Adrenal gland (tissue), 12 donors: ENCODE results near the gene PHLDB1. TPM values are rescaled to one million over a fixed set of nuclear protein-coding genes. Genes with fewer than 3 reads are reported as not detected.

Experiments
- DNase-seq, 7 donors: peaks; one replicate each; pipeline ENCODE4 v3.0.0-alpha.2; 2019 to 2020
- H3K27ac ChIP-seq, 5 donors: fragments of 200-600 bp; sonication (generic) in 4 of 5; 1 replicate in 3 of 5; 2 replicates in 2 of 5; pipeline versions ENCODE4 v1.5.1 to v1.8.0; 2016 to 2020; ENCODE audit warnings: mild to moderate bottlenecking in 1 of 5
- H3K27me3 ChIP-seq: fragments of 200-600 bp; 2 replicates; pipeline ENCODE4 v1.8.0; 2021
- H3K36me3 ChIP-seq, 2 donors: fragments of 200-600 bp; replicated peaks in 1 of 2; 1 replicate in 1 of 2; 2 replicates in 1 of 2; pipeline versions ENCODE4 v1.5.1 to v1.8.0; 2018 to 2022
- H3K4me1 ChIP-seq, 2 donors: fragments of 200-600 bp; replicated peaks in 1 of 2; 1 replicate in 1 of 2; 2 replicates in 1 of 2; pipeline versions ENCODE4 v1.5.1 to v1.8.0; 2018 to 2021
- H3K4me3 ChIP-seq, 4 donors: fragments of 200-600 bp; sonication (generic) in 3 of 4; one replicate each; pipeline ENCODE4 v1.5.1; 2016 to 2018
- H3K9me3 ChIP-seq, 3 donors: fragments of 200-600 bp; sonication (generic) in 1 of 3; replicated peaks in 1 of 3; 1 replicate in 2 of 3; 2 replicates in 1 of 3; pipeline versions ENCODE4 v1.5.1 to v1.8.0; 2016 to 2021
- CTCF ChIP-seq, 6 experiments: fragments of 450-650 bp in 4 of 6; fragments of 200-600 bp in 2 of 6; sonication (generic) in 1 of 6; IDR thresholded peaks; 1 replicate in 5 of 6; 2 replicates in 1 of 6; pipeline versions ENCODE4 v1.5.1 to v1.8.0; 2016 to 2021; ENCODE audit warnings: antibody characterized with exemption in 6 of 6, mild to moderate bottlenecking in 2 of 6, moderate library complexity in 1 of 6
- POLR2A ChIP-seq, 2 donors: fragments of 450-650 bp; IDR thresholded peaks; one replicate each; pipeline ENCODE4 v1.6.1; 2017; ENCODE audit warnings: antibody characterized with exemption in 2 of 2, mild to moderate bottlenecking in 2 of 2, moderate library complexity in 1 of 2
- WGBS, 4 donors: extraction: QIAGEN DNeasy Blood & Tissue Kit in 2 of 4; methylation state at CpG; one replicate each; pipeline versions ENCODE4 v1.1.5 to v1.1.7; 2013 to 2017; 5-methylcytosine and 5-hydroxymethylcytosine counted together
- intact Hi-C, 2 donors: fragments of 100-400 bp; cut with DNase I; formaldehyde crosslinking; loops; one replicate each; pipeline versions ENCODE4 v1.14.1 to v1.15.0; 2022 to 2023
- microRNA-seq, 3 donors: library from miRNA; unstranded; fragments of <30 nt; microRNA quantifications; one replicate each; pipeline ENCODE4, GENCODE V29; 2017 to 2020
- polyA plus RNA-seq, 3 donors: library from polyadenylated mRNA; stranded (reverse); fragments of 200-250 nt in 2 of 3; fragments of 350-450 nt in 1 of 3; fragmentation: Illumina TruSeq in 1 of 3; extraction: RNeasy Lipid Tissue Mini Kit (QIAGEN cat#74804) in 1 of 3; gene quantifications; one replicate each; pipeline ENCODE4 v1.2.3, GENCODE V29; 2013 to 2014
- small RNA-seq, 2 donors: library from RNA; depleted of rRNA; stranded (forward); fragments of <200 nt; gene quantifications; one replicate each; pipeline ENCODE3, GENCODE V24; 2016
- total RNA-seq, 9 donors: library from RNA; depleted of rRNA in 4 of 9; stranded (reverse); fragments of >200 nt in 4 of 9; fragments of 120-200 nt in 1 of 9; fragmentation: NEBNext Ultra II Directional in 1 of 9; extraction: Animal tissue kit (Norgen Biotek cat#: 25700) in 1 of 9; gene quantifications; one replicate each; pipeline versions ENCODE4 v1.1.0 to v1.2.4, GENCODE V29; 2013 to 2023
- donor health status: healthy with polysubstance abuse.
- donor health status: Bipolar disorder and iron deficiency.
- donor health status: DM: yes; HTN: yes; CAD: no.
- donor health status: DM: no; HTN: no; CAD: no.
- donor health status: DM: no; HTN: no; CAD: no.
- donor health status: DM: yes; HTN: yes; CAD: no.

Gene PHLDB1
- total and polyA plus RNA-seq, 12 donors, result 20.7 to 207 (median 80.2) TPM

GRCh38 chr11:118705791-118706545 lies 98.6 kb downstream of the PHLDB1 start:
- no peaks in the 10 kb centered on the region for H3K27me3 ChIP-seq
- 67 to 72% (median 71%) methylated on average over 12 of the region's 12 CpGs for WGBS, 4 donors
- intact Hi-C loops, result loop anchor here in 1 of 2 donors (10.0 kb wide), 1 partner anchor 159 kb away; no protein-coding TSS in a partner anchor
- no peak overlapping the region for H3K4me3 ChIP-seq
- TF ChIP-seq CTCF (IDR thresholded peaks at IDR 0.05) (no peak), POLR2A (IDR thresholded peaks at IDR 0.05) (no peak)
- no peaks in the 10 kb centered on the region for H3K36me3 ChIP-seq
- peaks cover 0 to 7% of the 10 kb centered on the region in 2 donors for H3K4me1 ChIP-seq
- H3K27ac ChIP-seq, result no peak overlapping the region
- no peaks in the 10 kb centered on the region for H3K9me3 ChIP-seq
- DNase-seq, result peak in 1 of 7 donors; percentile 51

DNA sequence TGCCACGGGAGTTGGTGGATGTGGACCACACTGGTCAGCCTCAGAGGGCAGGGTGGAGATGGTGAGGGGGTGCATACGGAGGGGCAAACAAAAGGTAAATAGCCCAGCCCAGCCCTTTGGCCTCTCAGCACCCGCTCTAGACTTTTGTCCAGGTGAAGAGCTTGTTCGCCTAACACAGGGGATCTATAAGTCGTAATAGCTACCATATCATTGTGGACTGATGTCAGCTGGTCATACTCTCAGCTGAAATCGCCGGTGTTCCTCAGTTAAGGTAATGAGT lies 99.1 kb downstream of the PHLDB1 start:
- 82 to 96% (median 88%) methylated on average over 7 of the region's 7 CpGs for WGBS, 4 donors
- Histone ChIP-seq H3K9me3 (no peaks in the 10 kb centered on the region), H3K4me3 (no peak overlapping the region), H3K36me3 (no peaks in the 10 kb centered on the region), H3K27me3 (no peaks in the 10 kb centered on the region), H3K27ac (no peak overlapping the region), H3K4me1 (peaks cover 0 to 7% of the 10 kb centered on the region in 2 donors)
- intact Hi-C loops, result loop anchor here in 1 of 2 donors (10.0 kb wide), 1 partner anchor 158 kb away; no protein-coding TSS in a partner anchor
- TF ChIP-seq CTCF (IDR thresholded peaks at IDR 0.05), result no peak
- no peak for TF ChIP-seq POLR2A (IDR thresholded peaks at IDR 0.05)
- no peak for DNase-seq

Small RNA genes lying within 50 kb of the gene (microRNA-seq; reads per million reads assigned to microRNA genes)
- 0 to 0.38 (median 0.28) reads per million in 3 donors for gene MIR6716

Small RNA genes lying within 50 kb of the gene (small RNA-seq; reads per million reads assigned to genes)
- gene RNU6-1157P, result 0 reads per million in 2 donors
- gene RNU6-376P, result 0 reads per million in 2 donors

Other genes starting within 250 kb of the PHLDB1 start
- 10 to 100 TPM; 29.6 to 52.8 (median 35.8) TPM for gene UBE4A, start 248.0 kb upstream of the PHLDB1 start, total RNA-seq
- gene UBE4A, start 248.0 kb upstream of the PHLDB1 start, polyA plus RNA-seq, result 10 to 100 TPM; 16.1 to 44.9 (median 29.7) TPM
- gene ATP5MG, start 206.0 kb upstream of the PHLDB1 start, total RNA-seq, result 100 to 1,000 TPM in 6 of 9 donors, 10 to 100 TPM in 3; 51.8 to 857 (median 300) TPM
- gene ATP5MG, start 206.0 kb upstream of the PHLDB1 start, polyA plus RNA-seq, result 100 to 1,000 TPM; 205 to 540 (median 367) TPM
- 100 to 1,000 TPM in 1 of 9 donors, 10 to 100 TPM in 8; 34.9 to 107 (median 48.8) TPM for gene KMT2A, start 171.1 kb upstream of the PHLDB1 start, total RNA-seq
- gene KMT2A, start 171.1 kb upstream of the PHLDB1 start, polyA plus RNA-seq, result 10 to 100 TPM in 2 of 3 donors, 1 to 10 TPM in 1; 9.5 to 19.9 (median 18.4) TPM
- 1 to 10 TPM in 6 of 9 donors, under 1 TPM in 2, not detected in 1; 0.79 to 7.9 (median 2.7) TPM for gene TTC36, start 80.1 kb upstream of the PHLDB1 start, total RNA-seq
- gene TTC36, start 80.1 kb upstream of the PHLDB1 start, polyA plus RNA-seq, result 1 to 10 TPM in 1 of 3 donors, under 1 TPM in 1, not detected in 1; 0.80 to 5.5 TPM
- 100 to 1,000 TPM in 1 of 9 donors, 10 to 100 TPM in 8; 27.0 to 113 (median 64.3) TPM for gene TMEM25, start 76.4 kb upstream of the PHLDB1 start, total RNA-seq
- 10 to 100 TPM; 31.4 to 42.6 (median 39.5) TPM for gene TMEM25, start 76.4 kb upstream of the PHLDB1 start, polyA plus RNA-seq
- gene IFT46, start 41.7 kb upstream of the PHLDB1 start, total RNA-seq, result 10 to 100 TPM; 13.8 to 43.6 (median 25.6) TPM
- 10 to 100 TPM; 29.6 to 39.9 (median 31.4) TPM for gene IFT46, start 41.7 kb upstream of the PHLDB1 start, polyA plus RNA-seq
- 100 to 1,000 TPM in 5 of 9 donors, 10 to 100 TPM in 4; 81.9 to 254 (median 110) TPM for gene ARCN1, start 35.2 kb upstream of the PHLDB1 start, total RNA-seq
- gene ARCN1, start 35.2 kb upstream of the PHLDB1 start, polyA plus RNA-seq, result 100 to 1,000 TPM in 1 of 3 donors, 10 to 100 TPM in 2; 42.6 to 274 (median 54.5) TPM
- not detected for gene TREH, start 72.0 kb downstream of the PHLDB1 start, total RNA-seq
- 1 to 10 TPM in 2 of 3 donors, not detected in 1; 3.0 to 5.1 TPM for gene TREH, start 72.0 kb downstream of the PHLDB1 start, polyA plus RNA-seq
- 100 to 1,000 TPM in 4 of 9 donors, 10 to 100 TPM in 5; 59.6 to 138 (median 97.3) TPM for gene DDX6, start 183.5 kb downstream of the PHLDB1 start, total RNA-seq
- 10 to 100 TPM; 17.6 to 57.4 (median 22.4) TPM for gene DDX6, start 183.5 kb downstream of the PHLDB1 start, polyA plus RNA-seq